ENCODE results near the gene PIAS4.

DNA sequence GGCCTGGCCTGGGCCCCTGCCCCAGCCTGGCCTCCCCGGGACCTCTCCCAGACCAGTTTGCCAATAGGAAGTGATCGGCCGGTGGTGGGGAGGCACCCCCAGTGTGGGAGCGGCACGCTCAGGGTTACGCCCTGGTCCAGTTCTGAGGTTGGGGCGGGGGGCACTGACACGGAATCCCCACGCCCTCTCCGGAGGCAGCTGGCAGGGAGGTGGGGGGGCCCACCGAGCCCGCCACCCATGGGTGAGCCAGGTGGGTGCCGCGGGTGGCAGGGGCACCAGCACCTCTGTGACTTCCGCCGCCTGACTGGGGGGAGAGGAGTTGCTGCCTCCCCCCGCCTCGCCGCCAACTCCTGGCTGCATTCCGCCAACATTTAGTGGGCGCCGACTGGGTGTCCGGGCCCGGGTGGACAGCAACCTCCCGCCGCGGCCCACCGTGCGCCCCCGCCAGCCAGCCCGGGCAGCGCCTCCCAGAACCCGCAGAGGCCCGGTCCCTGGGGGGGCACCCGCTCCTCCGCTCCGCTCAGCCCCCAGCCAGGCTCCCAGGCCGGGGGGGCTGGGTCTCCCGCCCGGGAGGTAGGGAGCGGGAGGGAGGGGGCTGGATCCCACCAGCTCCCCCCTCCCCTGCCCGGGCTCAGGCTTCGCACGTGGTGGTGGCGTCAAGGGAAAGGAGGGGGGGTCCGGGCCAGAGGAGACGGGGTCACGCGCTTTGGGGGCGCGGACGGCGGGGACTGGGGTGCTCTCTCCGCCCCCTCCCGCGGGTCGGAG lies 57.1 kb downstream of the PIAS4 start:
- TF ChIP-seq SP2 (tag by site-specific recombination; IDR thresholded peaks at IDR 0.05) (peak; percentile 43), ZBTB26 (tag by site-specific recombination; optimal IDR thresholded peaks at IDR 0.05) (peak; percentile 86), ZNF112 (tag by site-specific recombination; IDR thresholded peaks at IDR 0.05) (no peak), YY2 (tag by site-specific recombination; IDR thresholded peaks at IDR 0.05) (no peak), SALL2 (tag by site-specific recombination; IDR thresholded peaks at IDR 0.05; ENCODE audit: borderline replicate concordance) (no peak)
- TF ChIP-seq, protein P1, sequence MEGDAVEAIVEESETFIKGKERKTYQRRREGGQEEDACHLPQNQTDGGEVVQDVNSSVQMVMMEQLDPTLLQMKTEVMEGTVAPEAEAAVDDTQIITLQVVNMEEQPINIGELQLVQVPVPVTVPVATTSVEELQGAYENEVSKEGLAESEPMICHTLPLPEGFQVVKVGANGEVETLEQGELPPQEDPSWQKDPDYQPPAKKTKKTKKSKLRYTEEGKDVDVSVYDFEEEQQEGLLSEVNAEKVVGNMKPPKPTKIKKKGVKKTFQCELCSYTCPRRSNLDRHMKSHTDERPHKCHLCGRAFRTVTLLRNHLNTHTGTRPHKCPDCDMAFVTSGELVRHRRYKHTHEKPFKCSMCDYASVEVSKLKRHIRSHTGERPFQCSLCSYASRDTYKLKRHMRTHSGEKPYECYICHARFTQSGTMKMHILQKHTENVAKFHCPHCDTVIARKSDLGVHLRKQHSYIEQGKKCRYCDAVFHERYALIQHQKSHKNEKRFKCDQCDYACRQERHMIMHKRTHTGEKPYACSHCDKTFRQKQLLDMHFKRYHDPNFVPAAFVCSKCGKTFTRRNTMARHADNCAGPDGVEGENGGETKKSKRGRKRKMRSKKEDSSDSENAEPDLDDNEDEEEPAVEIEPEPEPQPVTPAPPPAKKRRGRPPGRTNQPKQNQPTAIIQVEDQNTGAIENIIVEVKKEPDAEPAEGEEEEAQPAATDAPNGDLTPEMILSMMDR (tag by site-specific recombination; IDR thresholded peaks at IDR 0.05): peak; percentile 53

All from HEK293 (cell line).